ENCODE measurements around the gene PAM16.
"Not testable (repeated sequence)": the region's sequence is repeated elsewhere in the genome, so short reads cannot be mapped to it uniquely, and the experiment has no call there.

PAM16 gene

DNA sequence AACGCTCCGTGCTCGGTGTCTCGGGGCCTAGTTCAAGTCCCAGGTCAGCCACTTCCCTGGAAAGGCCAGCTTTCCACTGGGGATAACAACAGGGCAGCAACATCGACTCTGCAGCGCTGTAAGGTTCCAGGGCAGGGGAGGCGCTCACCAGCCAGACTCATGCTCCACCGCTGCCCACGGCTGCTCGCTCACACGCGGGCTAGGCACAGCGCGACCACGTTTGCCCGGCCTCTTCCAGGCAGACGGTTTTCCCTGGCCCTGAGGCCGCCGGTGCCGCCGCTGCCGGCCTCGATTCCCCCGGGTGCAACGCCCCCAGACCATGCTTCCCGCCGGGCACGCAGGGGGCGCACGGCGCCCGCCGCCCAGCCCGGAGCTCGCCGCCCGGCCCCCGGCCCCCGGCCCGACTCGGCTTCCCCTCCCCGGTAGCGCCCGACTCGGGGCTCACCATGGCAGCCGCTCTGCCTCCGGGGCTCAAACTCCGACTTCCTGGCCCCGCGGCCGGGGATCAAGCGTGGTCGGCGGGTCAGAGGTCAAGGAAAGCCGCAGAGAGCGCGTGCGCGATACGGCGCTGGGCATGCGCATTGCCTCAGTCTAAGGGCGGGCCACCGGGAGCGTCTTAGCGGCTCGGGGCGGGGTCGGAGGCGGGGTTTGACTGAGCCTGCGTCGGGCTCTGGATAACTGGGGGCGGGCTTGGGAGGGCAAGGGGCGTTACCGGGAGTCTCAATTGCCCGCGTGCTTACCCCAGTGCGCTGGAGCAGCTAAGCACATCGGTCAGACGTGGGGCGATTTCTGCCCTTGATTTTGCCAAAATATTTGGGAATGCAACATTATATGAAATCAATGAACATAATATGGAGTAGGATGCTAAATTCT lies at the start of gene PAM16:
TSS of gene PAM16 (minus strand) at position 535 of the 873 bp plus-strand sequence. CDS start at position 448, 87 bp downstream.
- peaks cover 16 to 27% of the 10 kb centered on the region in 2 donors for H3K36me3 Mint-ChIP-seq
- peaks cover 11 to 24% of the 10 kb centered on the region in 2 donors for H3K4me1 Mint-ChIP-seq
- ATAC-seq (replicated peaks) (peak; percentile 91 to 95), DNase-seq (peak; percentile 97)
- no peaks in the 10 kb centered on the region for H3K27me3 Mint-ChIP-seq
- H3K9me3 Mint-ChIP-seq: no peaks in the 10 kb centered on the region
- peak within 1 kb of the TSS; percentile 88 to 93 for H3K4me3 Mint-ChIP-seq
- peak within 1 kb of the TSS; percentile 98 for H3K27ac Mint-ChIP-seq

DNA sequence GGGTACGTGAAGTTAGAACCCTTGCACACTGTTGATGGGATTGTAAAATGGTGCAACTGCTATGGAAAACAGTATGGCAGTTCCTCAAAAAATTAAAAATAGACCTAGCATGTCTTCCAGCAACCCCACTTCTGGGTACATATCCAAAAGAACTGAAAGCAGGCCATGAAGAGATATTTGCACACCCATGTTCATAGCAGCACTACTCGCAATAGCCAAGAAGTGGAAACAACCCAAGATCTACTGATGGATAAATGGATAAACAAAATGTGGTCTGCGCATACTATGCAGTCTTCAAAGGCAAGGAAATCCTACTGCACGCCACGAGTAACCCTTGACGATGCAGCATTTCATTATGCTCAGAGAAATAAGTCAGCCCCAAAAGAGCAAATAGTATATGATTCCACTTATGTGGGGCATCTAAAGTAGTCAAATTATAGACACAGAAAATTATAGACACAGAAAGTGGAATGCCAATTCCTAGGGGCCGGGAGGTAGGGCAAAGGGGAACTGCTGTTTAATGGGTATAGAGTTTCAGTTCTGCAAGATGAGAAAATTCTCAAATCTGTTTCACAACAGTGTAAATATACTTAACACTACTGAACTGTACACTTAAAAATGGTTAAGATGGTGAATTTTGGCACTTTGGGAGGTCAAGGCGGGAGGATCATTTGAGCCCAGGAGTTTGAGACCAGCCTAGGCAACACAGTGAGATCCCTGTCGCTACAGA lies 48.0 kb upstream of the PAM16 start:
- Mint-ChIP-seq H3K27ac (peak overlapping the region; percentile 25), H3K9me3 (no peaks in the 10 kb centered on the region), H3K4me1 (peaks cover 20 to 21% of the 10 kb centered on the region in 2 donors), H3K4me3 (no peak overlapping the region), H3K27me3 (no peaks in the 10 kb centered on the region), H3K36me3 (peaks cover 28 to 34% of the 10 kb centered on the region in 2 donors)
- ATAC-seq (replicated peaks): no peak
- no peak for DNase-seq

DNA sequence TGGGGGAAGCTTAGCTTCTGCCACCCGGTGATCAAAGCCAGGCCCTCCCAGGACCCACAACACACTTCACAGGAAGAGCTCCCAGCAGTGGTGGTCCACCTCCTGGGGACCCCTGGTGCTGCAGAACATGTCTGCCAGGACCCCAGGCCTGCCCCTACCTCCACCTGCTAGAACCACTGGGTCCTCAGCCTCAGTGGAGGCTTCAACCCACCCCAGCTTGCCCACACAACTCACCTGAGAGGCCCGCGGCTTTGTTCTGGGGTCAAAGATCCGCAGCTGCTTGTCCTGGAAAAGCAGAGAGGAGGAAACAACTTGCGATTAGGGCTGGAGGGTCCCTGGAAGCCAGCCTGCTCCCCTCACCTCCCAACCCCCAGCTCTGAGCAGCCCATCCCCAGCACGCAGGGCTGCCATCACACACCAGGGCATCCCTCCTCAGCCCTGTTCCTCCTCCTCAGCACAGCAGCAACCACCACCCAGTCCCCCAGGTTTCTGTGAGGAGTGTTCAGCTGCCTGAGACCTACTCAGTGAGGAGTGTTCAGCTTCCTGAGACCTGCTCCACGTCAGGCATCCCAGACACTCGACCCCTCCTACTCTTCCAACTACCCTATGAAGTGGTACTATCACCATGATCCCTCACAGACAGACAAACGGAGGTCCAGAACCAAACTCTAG lies 44.1 kb upstream of the PAM16 start:
- Mint-ChIP-seq H3K36me3 (peaks cover 28 to 40% of the 10 kb centered on the region in 2 donors), H3K4me1 (peaks cover 6 to 10% of the 10 kb centered on the region in 2 donors), H3K9me3 (no peaks in the 10 kb centered on the region), H3K27me3 (no peaks in the 10 kb centered on the region), H3K4me3 (no peak overlapping the region), H3K27ac (no peak overlapping the region)
- DNase-seq (no peak), ATAC-seq (replicated peaks) (no peak)

DNA sequence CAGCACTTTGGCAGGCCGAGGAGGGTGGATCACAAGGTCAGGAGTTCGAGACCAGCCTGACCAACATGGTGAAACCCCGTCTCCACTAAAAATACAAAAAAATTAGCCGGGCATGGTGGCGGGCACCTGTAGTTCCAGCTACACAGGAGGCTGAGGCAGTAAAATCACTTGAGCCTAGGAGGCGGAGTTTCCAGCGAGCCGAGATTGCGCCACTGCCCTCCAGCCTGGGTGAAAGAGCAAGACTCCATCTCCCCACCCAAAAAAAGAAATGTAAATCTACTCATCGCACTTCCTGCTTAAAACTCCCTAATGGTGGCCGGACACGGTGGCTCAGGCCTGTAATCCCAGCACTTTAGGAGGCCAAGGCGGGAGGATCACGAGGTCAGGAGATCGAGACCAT lies 42.7 kb upstream of the PAM16 start:
- not testable (repeated sequence) for H3K4me3 Mint-ChIP-seq; H3K27me3 Mint-ChIP-seq; H3K27ac Mint-ChIP-seq; ATAC-seq (replicated peaks); H3K4me1 Mint-ChIP-seq; H3K9me3 Mint-ChIP-seq; DNase-seq
- peaks cover 33 to 35% of the 10 kb centered on the region in 2 donors for H3K36me3 Mint-ChIP-seq

DNA sequence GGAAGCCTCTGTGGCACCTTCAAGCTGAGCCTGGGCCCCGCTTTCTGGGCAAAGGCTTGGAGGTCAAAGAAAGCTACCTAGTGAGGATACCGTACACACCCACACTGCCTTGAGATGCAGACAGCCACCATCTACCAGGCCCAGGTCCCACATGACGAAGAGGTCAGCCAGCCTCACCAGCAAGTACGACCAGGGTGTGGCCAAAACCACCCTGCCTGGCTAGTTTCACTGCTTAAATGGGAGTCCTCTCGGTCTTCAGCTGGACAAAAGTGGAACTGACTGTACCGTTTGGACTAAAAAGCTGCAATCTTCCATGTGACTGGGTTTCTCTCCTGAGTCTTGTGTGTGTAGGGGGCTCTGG lies 42.1 kb upstream of the PAM16 start:
- Mint-ChIP-seq H3K27me3 (no peaks in the 10 kb centered on the region), H3K27ac (no peak overlapping the region), H3K9me3 (no peaks in the 10 kb centered on the region), H3K4me3 (no peak overlapping the region), H3K36me3 (peaks cover 33 to 35% of the 10 kb centered on the region in 2 donors), H3K4me1 (no peaks in the 10 kb centered on the region)
- ATAC-seq (replicated peaks): no peak
- no peak for DNase-seq

DNA sequence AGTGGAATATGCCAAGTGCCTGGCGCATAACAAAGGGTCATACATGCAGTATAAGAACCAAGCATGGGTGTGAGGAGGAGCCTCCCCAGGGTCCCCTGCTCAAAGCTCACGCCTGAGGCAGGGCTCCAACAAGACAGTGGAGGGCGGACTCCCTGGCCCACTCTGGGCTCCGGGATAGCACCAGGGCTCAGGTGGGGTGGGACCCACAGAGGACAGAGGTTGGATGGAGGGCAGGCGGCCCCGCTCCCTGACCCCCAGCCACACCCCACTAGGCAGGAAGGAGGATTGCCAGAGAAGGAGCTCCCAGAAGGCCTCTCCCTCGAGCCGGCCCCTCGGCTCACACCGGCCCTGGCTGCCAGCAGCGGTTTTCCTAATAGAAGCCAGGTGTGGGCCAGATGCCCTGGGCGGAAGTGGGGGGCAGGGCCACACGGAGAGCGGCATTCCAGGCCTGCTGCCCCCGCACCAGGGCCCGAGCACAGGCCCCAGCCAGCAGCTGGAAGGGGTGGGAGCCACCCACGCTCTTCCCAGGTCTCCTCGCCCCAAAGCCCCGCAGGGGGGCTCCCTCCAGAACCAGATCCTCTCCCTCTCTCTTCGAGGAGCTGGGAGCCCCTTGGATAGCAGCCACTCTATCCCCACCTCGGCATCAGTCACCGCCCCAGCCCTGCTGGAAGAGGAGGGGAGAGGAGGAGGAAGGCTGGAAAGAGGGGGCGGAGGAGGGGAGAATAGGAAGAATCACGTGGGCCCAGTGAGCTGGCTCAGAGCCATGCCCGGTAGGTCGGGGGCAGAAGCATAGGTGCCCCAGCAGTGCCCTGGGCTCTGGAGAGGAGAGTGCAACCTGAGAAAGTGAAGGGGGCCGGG lies 41.5 kb upstream of the PAM16 start:
- Mint-ChIP-seq H3K27me3 (no peaks in the 10 kb centered on the region), H3K36me3 (peaks cover 33 to 35% of the 10 kb centered on the region in 2 donors), H3K4me1 (no peaks in the 10 kb centered on the region), H3K27ac (no peak overlapping the region), H3K4me3 (no peak overlapping the region), H3K9me3 (no peaks in the 10 kb centered on the region)
- no peak for ATAC-seq (replicated peaks)
- DNase-seq: no peak

DNA sequence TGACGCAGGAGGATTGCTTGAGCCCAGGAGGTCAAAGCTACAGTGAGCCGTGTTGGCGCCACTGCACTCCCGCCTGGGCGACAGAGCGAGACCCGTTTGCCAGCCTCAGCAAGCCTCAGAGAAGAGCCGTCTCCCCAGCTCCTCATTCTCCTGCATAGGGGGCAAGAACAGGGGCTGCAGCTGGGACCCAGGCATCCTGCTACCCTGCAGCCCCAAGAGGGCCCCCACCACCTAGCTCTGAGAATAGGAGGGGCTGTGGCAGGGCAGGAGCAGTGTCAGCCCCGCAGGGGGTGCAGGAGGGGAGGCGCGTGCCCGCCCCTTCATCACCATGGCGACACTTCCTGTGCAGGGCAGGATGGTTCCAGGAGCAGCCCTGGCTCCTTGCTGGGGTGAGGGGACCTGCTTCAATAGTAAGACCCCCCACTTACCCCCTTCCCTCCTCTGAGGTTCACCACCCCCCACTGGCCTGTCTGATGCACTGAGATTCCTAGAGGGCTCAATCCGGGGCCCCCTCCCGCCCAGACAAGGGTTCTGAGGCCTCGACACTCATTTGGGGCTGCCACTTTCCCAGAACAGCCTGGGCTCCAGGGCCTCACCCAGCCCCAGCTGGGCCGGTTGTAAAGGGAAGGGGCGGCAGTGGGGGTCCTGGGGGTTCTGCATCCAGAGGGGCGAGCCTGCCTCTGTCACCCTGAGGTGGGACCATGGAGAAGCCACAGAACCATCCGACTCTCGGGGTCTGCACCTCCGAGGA lies 40.7 kb upstream of the PAM16 start:
- peaks cover 38 to 39% of the 10 kb centered on the region in 2 donors for H3K36me3 Mint-ChIP-seq
- no peak for DNase-seq
- no peak overlapping the region for H3K27ac Mint-ChIP-seq
- H3K9me3 Mint-ChIP-seq: no peaks in the 10 kb centered on the region
- H3K27me3 Mint-ChIP-seq: no peaks in the 10 kb centered on the region
- H3K4me3 Mint-ChIP-seq: no peak overlapping the region
- no peak for ATAC-seq (replicated peaks)
- no peaks in the 10 kb centered on the region for H3K4me1 Mint-ChIP-seq

DNA sequence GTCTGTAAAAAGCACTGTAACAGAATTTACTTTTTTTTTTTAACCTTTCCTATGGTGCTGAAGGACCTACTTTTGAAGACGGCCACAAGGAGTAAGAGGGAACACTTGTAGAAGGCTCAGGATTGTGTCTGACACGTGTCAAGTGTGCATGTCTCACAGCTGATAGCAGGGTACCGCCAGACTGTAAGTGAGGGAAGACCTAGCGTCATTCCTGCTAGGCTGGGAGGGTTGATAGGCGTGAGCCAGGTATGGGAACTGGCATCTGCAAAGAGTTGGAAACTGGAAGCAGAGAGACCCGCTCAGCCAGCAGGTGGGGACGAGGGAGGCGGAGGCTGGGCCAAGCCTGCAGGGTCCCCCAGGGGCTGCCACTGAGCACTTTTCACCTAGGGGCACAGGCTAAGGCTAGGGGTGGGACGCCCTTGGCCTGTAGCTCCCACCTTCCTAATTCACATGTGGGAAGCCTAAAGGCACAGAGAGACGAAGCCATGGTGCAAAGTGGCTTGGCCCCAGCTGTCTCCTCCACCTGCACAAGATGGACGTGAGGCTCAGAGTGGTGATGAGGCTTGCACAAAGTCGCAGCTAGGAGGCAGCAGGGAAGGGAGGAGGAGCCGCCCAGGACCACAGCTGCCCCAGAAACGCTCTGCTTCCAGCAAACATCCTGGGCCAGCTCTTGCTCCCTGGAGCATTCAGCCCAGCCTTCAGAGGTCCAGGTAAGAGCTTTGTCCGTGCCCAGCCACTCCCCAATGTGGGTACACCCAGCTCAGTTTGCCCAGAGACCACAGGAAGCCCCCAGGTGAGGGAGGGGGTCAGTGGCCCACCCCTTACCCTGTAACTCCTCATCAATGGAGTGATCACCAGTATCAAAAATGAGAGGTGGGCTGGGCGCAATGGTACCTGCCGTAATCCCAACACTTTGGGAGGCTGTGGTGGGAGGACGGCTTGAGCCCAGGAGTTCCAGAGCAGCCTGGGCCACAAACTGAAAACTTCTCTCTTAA lies 39.4 kb upstream of the PAM16 start:
- ATAC-seq (replicated peaks) (no peak), DNase-seq (no peak)
- no peaks in the 10 kb centered on the region for H3K27me3 Mint-ChIP-seq
- H3K36me3 Mint-ChIP-seq: peaks cover 40 to 43% of the 10 kb centered on the region in 2 donors
- no peaks in the 10 kb centered on the region for H3K4me1 Mint-ChIP-seq
- H3K27ac Mint-ChIP-seq: peak overlapping the region; percentile 25
- no peak overlapping the region for H3K4me3 Mint-ChIP-seq
- H3K9me3 Mint-ChIP-seq: no peaks in the 10 kb centered on the region

DNA sequence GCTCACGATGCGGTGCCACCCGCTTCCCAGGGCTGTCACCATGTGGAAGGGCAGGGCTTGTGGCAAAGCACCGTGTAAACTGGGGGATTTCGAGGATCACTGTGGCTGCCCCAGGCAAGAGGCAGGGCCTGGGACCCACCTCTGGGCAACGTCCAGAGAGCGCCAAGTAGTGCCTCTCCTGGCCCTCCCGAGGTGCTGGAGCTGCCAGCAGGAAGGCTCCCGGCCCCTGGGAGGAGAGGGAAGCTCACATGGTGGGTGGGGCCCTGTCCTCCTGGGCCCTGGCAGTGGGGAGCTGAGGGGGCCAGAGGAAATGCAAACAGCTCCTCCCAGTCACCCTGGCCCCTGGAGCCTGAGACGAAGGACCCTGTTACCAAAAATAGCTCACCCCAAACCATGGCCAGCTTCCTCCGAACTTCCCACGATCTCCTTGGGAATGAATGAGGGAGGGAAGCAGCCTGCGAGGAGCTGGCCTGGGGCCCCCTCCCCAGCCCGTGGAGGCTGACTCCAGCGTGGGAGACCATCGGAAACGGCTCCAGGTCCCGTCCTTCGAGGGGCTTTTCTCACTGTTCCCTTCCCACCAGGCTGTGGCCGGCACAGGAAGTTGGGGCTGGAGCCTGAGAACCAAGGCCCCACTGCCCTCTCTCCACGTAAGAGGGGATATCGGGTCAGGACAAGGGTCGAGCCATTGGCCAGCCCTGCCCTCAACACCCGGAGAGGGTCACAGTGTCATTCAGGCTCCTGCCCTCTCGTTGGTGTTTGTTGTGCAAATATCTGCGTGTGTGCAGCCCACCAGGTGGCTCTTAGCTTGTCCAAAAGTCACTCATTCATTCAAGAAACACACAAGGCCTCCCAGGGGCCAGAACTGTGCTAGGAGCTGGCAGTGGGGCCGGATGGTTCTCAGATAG lies 38.2 kb upstream of the PAM16 start:
- H3K27ac Mint-ChIP-seq: no peak overlapping the region
- no peaks in the 10 kb centered on the region for H3K9me3 Mint-ChIP-seq
- peaks cover 34 to 36% of the 10 kb centered on the region in 2 donors for H3K36me3 Mint-ChIP-seq
- H3K4me3 Mint-ChIP-seq: no peak overlapping the region
- no peak for DNase-seq
- no peaks in the 10 kb centered on the region for H3K4me1 Mint-ChIP-seq
- H3K27me3 Mint-ChIP-seq: no peaks in the 10 kb centered on the region
- ATAC-seq (replicated peaks): no peak

DNA sequence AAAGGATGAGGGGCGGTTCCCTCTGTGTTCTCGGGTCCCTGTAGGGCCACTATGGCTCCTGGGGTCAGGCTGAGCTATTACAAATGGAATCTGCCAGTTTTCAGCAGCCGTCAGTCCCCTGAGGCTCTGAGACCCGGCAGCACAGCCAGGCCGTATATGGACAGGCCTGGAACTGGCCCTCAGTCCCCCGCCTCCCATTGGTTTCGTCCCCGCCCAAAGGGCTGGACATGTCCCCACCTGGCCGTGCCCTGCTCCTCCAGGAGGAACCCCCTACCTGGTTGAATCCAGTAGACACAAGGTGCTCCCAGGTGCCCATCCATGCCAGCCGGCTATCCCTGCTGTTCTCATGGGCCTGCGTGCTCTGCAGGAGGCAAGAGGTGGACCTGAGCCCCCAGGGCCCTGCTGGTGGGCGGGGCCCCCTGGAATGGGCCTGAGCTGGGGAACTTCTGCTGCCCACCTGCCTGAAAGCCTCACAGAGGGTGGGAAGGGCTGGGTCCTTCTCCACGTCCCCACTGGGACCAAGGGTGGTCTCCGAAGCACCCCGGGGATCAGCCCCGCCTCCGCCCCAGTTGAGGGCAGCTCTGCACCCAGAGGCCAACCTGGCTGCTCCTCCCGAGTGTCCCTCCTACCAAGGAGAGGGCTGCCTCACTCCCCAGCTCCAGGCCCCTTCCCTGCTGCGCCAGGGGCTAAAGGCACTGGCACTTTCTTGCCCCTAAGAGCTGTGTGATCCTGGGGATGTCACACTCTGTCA lies 37.3 kb upstream of the PAM16 start:
- no peak for DNase-seq
- H3K9me3 Mint-ChIP-seq: no peaks in the 10 kb centered on the region
- H3K36me3 Mint-ChIP-seq: peaks cover 32 to 39% of the 10 kb centered on the region in 2 donors
- H3K4me1 Mint-ChIP-seq: no peaks in the 10 kb centered on the region
- no peak overlapping the region for H3K4me3 Mint-ChIP-seq
- ATAC-seq (replicated peaks): no peak
- no peak overlapping the region for H3K27ac Mint-ChIP-seq
- H3K27me3 Mint-ChIP-seq: no peaks in the 10 kb centered on the region

DNA sequence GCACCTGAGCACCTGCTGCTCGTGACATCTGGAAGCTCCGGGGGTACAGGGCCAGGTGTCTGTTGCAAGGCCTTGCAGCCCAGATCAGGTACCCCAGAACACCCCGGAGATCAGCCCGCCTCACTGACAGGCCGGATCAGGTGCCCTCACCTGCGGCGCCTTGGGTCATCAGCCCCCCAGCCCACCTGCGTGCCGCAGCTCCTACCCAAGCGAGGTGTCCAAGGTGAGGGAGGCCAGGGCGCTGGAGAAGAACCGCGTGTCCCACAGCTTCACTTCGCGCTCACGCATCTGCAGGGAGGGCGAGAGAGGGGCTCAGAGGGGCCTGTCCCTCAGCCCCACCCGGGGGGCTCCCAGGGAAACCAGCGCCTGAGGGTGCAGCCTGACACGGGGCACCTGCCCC lies 36.7 kb upstream of the PAM16 start:
- Mint-ChIP-seq H3K4me1 (no peaks in the 10 kb centered on the region), H3K27me3 (no peaks in the 10 kb centered on the region), H3K36me3 (peaks cover 36 to 41% of the 10 kb centered on the region in 2 donors), H3K4me3 (no peak overlapping the region), H3K9me3 (no peaks in the 10 kb centered on the region), H3K27ac (no peak overlapping the region)
- DNase-seq (no peak), ATAC-seq (replicated peaks) (no peak)

Measured in stimulated activated naive B cell treated with anti-CD40 and anti-IgM and Interleukin-4, amounts not matched to agents 10 μg/mL and 1 μg/mL and 100 μg/mL, for 72 hours (primary cell).